Tibial artery (tissue), 4 donors: ENCODE measurements around the gene FNDC10.

ENCODE experiments used
- DNase-seq, 2 donors: peaks; one replicate each; pipeline ENCODE4 v3.0.0-alpha.2; 2019
- H3K27ac ChIP-seq, 2 donors: fragments of 200-600 bp; sonication (generic) in 1 of 2; 1 replicate in 1 of 2; 2 replicates in 1 of 2; pipeline ENCODE4 v1.5.1; 2018 to 2019; ENCODE audit warnings: mild to moderate bottlenecking in 1 of 2
- H3K27me3 ChIP-seq, 2 donors: fragments of 200-600 bp; sonication (generic) in 1 of 2; one replicate each; pipeline versions ENCODE4 v1.5.1 to v1.6.0; 2016 to 2019
- H3K36me3 ChIP-seq, 3 donors: fragments of 200-600 bp; sonication (generic) in 2 of 3; one replicate each; pipeline ENCODE4 v1.5.1; 2016 to 2019; ENCODE audit warnings: mild to moderate bottlenecking in 2 of 3
- H3K4me1 ChIP-seq, 4 donors: fragments of 200-600 bp; sonication (generic) in 2 of 4; 1 replicate in 3 of 4; 2 replicates in 1 of 4; pipeline ENCODE4 v1.5.1; 2016 to 2019
- H3K4me3 ChIP-seq, 2 donors: fragments of 200-600 bp; sonication (generic) in 1 of 2; 1 replicate in 1 of 2; 2 replicates in 1 of 2; pipeline ENCODE4 v1.5.1; 2018 to 2019; ENCODE audit warnings: mild to moderate bottlenecking in 2 of 2
- H3K9me3 ChIP-seq, 3 donors: fragments of 200-600 bp; sonication (generic) in 1 of 3; one replicate each; pipeline ENCODE4 v1.5.1; 2016 to 2019
- CTCF ChIP-seq, 2 experiments: fragments of 200-600 bp in 1 of 2; fragments of 450-650 bp in 1 of 2; IDR thresholded peaks; one replicate each; pipeline ENCODE4 v1.5.1; 2017 to 2019; ENCODE audit warnings: antibody characterized with exemption in 2 of 2, mild to moderate bottlenecking in 1 of 2, moderate library complexity in 1 of 2
- intact Hi-C: fragments of 100-400 bp; cut with DNase I; formaldehyde crosslinking; loops from one replicate; pipeline ENCODE4 v1.15.0; 2023; ENCODE audit warnings: low total_unique reads

The FNDC10 gene

DNA sequence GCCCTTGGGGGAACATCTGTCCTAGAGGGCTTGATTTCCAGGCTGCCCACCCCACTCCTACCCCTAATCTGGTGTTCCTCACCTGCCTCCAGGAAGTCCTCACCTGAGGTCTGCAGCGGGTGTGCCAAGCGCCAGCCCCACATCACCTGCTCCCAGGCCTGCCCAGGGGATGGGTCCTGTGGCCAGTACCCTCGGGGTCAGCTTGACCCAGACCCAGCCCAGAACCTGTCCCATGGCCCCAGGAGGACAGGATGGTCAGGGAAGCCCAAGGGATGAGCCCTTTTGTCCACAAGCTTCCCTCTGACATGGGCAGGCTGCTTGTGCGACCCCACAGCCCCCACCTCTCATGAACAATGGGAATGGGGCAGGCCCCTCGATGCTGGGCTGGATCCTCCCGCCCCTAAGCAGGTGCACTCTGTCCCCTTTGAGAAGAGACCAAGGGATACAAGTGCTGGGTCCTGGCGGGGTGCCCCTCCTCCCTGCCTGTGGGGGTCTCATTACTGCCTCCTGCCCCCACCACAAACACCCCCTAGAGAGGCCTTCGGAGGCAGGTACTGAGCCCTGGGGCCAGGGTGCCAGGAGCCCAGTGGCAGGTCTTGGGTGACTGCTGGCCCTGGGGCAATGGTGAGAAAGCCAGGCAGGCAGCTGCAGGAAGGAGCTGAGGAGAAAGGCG, 18.6 kb upstream of the FNDC10 start:
- intact Hi-C loops: no loop called here
- Histone ChIP-seq H3K27me3 (no peaks in the 10 kb centered on the region), H3K27ac (no peak overlapping the region), H3K36me3 (peaks cover 0 to 54% (median 4%) of the 10 kb centered on the region in 3 donors), H3K9me3 (no peaks in the 10 kb centered on the region), H3K4me3 (no peak overlapping the region), H3K4me1 (peaks cover 5 to 35% (median 28%) of the 10 kb centered on the region in 4 donors)
- no peak for TF ChIP-seq CTCF (IDR thresholded peaks at IDR 0.05)
- DNase-seq: no peak

DNA sequence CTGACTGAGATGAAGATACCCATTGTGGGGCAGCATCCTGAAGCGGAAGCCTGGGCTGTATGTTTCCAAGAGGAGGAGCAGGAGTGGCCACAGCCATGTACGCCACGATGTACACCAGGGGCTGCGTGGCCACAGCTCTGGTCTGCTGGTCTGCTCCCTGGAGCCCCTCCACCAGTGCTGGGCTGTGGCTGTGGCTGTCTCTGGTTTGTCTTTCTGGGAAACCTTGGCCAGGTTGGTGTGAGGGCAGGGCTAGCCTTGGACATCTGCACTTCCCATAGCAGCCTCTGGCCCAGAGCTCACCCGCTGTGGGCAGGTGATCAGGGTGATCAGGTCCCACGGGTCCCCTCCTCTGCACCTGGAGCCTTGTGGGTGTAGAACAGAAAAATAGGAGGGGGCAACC, 18.0 kb upstream of the FNDC10 start:
- intact Hi-C loops: no loop called here

DNA sequence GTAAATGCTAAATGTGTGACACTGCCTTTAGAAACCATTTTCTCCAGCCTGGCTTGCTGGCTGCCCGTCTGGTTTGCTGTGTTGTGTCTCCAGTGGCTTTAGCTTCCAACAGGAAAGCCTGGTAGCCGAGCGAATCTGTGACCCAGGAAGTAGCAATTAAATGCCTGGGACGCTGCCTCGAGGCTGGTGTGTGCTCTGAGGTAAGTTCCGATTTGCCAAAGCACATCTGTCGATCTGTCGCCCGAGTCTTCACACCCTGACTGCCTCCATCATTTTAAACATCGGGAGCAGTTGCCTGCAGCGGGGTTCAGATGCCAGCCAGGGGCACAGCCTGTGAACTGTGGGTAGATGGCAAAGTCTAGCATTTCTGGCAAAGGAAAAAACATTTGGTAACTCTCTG, 17.6 kb upstream of the FNDC10 start:
- Histone ChIP-seq H3K4me3 (no peak overlapping the region), H3K27ac (no peak overlapping the region), H3K9me3 (no peaks in the 10 kb centered on the region), H3K36me3 (peaks cover 0 to 46% (median 4%) of the 10 kb centered on the region in 3 donors), H3K4me1 (peaks cover 5 to 40% (median 31%) of the 10 kb centered on the region in 4 donors), H3K27me3 (no peaks in the 10 kb centered on the region)
- intact Hi-C loops: no loop called here
- TF ChIP-seq CTCF (IDR thresholded peaks at IDR 0.05): no peak
- no peak for DNase-seq

More for the DNA sequence above, 18.0 kb upstream of the FNDC10 start:
- peaks cover 0 to 50% (median 4%) of the 10 kb centered on the region in 3 donors for H3K36me3 ChIP-seq
- no peak overlapping the region for H3K27ac ChIP-seq
- H3K9me3 ChIP-seq: no peaks in the 10 kb centered on the region
- H3K27me3 ChIP-seq: no peaks in the 10 kb centered on the region
- TF ChIP-seq CTCF (IDR thresholded peaks at IDR 0.05): no peak
- H3K4me3 ChIP-seq: no peak overlapping the region
- no peak for DNase-seq
- H3K4me1 ChIP-seq: peaks cover 5 to 40% (median 31%) of the 10 kb centered on the region in 4 donors

- Histone ChIP-seq H3K4me1 (peaks cover 5 to 40% (median 31%) of the 10 kb centered on the region in 4 donors), H3K27ac (peak overlapping the region in 1 of 2 donors; percentile 100), H3K9me3 (no peaks in the 10 kb centered on the region), H3K36me3 (peaks cover 0 to 42% (median 4%) of the 10 kb centered on the region in 3 donors), H3K4me3 (peak overlapping the region; percentile 99 to 100), H3K27me3 (no peaks in the 10 kb centered on the region)
- no peak for DNase-seq
- intact Hi-C loops: no loop called here
- TF ChIP-seq CTCF (IDR thresholded peaks at IDR 0.05): no peak
These were observed 16.9 kb upstream of the FNDC10 start for GRCh38 chr1:1616838-1617237.

GRCh38 chr1:1616045-1616790, 16.3 kb upstream of the FNDC10 start:
- Histone ChIP-seq H3K36me3 (peaks cover 0 to 36% (median 4%) of the 10 kb centered on the region in 3 donors), H3K27me3 (no peaks in the 10 kb centered on the region), H3K9me3 (no peaks in the 10 kb centered on the region), H3K4me3 (peak overlapping the region; percentile 99 to 100), H3K27ac (peak overlapping the region; percentile 100), H3K4me1 (peaks cover 5 to 40% (median 33%) of the 10 kb centered on the region in 4 donors)
- no peak for TF ChIP-seq CTCF (IDR thresholded peaks at IDR 0.05)
- DNase-seq: no peak
- intact Hi-C loops: no loop called here
